Hematopoietic multipotent progenitor cell treated with erythropoietin and hydrocortisone succinate and interleukin-3 and kit ligand, for 15 days (in vitro differentiated cells): ENCODE data around the gene RPL7A.
A peak's percentile ranks its signal among the peaks of the same experiment; 100 is the strongest.
"Not testable (repeated sequence)": the region's sequence is repeated elsewhere in the genome, so short reads cannot be mapped to it uniquely, and the experiment has no call there.

Experiments
- DNase-seq: peaks from one replicate; pipeline ENCODE4 v3.0.0-alpha.2; 2015; ENCODE audit warnings: low spot score

RPL7A gene

DNA sequence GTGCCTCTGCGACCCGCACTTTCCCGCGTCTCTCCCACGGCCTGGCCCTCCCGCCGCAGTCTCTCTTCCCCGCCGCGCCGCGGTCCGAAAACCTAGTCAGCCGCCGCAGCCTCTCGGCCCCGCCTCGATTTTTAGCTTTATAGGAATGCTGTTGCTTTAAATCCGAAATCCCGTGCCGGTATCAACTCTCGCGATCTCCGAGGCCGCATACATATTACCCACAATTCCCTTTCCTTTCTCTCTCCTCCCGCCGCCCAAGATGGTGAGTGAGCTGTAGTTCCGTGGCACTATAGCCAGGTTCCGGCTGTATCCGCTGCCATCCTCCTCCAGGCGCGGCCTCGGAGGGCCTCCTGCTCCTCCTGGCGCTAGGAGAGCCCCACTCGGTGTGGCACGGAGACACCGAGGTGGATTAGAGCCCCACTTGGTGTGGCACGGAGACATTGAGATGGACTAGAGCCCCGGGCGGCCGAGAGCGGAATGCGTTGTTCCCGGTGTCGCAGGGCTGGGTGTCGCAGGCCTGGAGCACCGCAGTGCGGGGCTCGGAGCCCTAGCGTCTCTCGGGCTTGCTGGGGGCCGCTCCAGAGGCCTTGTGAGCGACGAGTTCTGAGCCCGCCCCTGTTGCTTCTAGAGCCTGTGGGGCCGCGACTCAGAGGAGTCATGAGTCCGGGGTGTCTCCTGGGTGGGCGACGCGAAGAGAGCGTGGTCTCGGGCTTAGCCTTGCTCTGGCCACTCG lies at the start of gene RPL7A, which contains the start of gene MED22:
TSS of gene RPL7A (plus strand) at position 234 of the 733 bp plus-strand sequence. CDS start at position 260, 26 bp downstream.
TSS of gene MED22 (minus strand) at position 147 of the 733 bp plus-strand sequence. CDS start 1,469 bp downstream, outside the sequence.
- DNase-seq, result peak; percentile 96

DNA sequence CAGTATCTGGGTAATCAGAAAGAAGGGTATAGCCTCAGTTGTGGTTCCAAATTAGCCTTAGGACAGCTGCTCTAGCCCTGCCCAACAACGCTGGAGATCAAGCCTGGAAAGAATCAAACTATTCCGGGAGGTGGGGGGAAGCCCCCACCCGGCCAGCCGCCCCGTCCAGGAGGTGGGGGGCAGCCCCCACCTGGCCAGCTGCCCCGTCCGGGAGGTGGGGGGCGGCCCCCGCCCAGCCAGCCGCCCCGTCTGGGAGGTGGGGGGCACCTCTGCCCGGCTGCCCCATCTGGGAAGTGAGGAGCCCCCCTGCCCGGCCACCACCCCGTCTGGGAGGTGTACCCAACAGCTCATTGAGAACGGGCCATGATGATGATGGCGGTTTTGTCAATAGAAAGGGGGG lies 48.0 kb upstream of the RPL7A start:
- not testable (repeated sequence) for DNase-seq

DNA sequence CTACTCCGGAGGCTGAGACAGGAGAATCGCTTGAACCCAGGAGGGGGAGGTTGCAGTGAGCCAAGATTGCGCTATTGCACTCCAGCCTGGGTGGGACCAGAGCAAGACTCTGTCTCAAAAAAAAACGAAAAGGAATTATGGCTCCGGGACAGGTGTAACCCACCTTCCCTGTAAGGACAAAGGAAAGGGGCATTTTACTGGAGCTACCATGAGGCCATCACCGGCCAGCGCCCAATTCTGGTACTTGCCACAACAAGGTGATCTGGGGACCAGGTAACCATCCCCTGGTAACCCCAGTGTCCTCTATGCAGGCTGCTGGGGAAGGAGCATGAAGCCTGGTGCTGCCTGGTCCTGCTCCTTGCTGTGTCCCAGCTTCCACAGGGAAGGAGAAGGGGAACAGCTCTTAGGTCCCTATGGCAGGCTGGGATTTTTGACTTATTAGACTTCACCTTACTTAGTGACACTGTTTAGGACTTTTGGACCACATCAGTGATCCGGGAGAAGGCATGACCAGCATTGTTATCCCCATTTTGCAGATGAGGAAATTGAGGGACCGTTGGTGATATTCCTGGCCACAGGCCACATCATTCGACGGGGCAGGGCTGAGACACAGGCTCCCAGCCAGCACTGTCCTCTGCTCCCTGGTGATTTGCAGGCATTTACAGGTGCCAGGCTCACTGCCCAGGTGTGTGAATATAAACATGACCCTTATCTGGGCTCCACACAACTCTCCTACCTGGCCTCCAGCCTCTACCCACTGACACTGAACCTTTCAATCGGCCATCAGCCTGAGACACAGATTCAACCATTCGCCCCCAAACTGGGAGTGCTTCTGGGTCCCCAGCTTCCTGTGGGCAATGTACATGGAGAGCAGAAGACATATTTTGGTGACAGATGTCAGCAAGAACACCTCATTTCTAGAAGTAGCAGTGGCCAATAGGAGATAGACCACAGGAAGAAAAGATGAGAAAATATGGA lies 46.5 kb upstream of the RPL7A start:
- DNase-seq, result no peak

DNA sequence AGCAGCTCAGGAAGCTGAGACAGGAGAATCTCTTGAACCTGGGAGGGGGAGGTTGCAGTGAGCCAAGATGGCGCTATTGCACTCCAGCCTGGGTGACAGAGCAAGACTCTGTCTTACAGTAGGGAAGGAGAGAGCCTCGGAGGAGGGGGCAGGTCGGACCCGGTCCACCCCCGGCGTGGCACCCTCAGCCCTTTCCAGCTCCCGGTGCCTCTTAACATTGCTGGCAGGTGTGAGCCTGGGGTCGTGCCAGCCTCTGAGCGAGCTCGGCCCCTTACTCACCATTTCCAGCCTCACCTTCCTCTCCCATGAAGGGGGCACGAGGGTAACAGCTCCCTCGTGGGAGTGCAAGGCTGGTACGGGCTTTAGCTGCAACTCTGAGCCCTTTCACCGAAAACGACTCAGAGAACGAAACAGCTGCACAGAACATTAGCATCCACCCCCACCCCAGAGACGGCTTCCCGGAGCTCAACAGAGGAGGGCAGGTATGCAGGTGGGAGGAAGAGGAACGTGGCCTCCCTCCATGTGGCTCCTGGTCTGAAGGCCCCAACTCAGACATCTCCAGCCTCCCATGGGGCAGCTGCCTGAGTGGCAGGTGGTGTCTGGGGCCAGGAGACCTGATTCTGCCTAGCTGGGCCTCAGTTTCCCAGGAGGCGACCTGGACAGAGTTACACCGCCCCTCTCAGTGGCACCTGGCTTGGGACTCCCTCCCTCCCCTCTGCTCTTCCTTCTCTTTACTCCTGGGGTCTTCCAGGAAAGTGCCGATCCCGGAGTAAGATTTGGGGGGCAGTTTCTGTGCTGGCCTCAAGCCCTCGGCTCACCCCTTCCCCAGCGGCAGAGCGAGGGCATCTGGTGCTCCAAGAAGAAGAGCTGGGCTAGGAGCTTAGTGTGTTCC lies 44.5 kb upstream of the RPL7A start:
- no peak for DNase-seq

DNA sequence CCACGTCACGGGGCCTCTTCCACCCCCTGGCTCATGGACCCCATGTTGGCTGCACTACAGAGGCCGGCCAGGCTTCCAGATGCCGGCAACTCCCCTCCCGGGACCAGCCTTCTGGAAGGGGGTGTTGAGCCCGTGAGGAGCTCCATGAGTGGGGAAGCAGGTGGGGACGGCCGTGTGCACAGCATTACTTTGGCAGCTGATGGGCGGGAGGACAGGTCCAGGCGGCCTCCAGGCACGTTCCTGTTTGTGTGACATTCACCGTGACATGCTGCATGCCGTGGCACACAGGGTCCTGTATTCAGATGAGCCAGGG lies 43.9 kb upstream of the RPL7A start:
- no peak for DNase-seq

DNA sequence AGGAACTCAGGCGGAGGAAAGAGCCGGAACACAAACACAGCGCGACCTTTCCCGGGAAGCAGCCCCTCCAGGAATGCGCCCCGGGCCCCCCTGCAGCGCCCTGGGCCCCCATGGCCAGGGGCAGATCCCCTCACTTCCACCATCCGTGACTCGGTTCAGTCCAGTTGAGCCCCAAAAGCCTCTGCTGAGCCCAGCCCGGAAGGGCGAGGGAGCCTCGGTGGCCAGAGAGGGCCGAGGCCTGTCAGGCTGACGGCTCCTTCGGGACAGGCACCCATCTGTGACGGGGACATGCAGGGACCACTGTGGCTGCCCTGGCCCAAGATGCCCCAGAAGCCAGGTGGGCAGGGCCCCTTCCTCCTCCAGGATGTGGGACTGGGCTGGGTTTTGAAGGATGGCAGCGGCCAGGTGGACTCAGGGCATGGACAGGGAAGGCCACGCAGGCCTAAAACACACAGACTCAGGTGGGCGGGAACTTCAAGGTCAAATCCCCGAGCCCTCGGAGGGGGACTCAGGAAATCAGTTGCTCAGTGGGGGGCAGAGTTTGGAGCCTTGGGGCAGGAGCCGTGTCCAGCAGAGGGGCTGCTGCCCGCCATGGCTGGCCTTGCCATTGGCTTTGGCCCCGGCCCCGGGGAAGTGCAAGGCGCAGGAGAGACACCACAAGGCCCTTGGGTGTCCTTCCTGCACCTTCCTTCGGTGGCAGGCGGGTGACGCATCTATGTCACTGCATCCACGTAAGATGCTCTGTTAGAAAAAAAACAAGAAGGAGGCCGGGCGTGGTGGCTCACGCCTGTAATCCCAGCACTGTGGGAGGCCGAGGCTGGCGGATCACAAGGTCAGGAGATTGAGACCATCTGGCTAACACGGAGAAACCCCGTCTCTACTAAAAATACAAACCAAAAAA lies 43.3 kb upstream of the RPL7A start:
- no peak for DNase-seq

DNA sequence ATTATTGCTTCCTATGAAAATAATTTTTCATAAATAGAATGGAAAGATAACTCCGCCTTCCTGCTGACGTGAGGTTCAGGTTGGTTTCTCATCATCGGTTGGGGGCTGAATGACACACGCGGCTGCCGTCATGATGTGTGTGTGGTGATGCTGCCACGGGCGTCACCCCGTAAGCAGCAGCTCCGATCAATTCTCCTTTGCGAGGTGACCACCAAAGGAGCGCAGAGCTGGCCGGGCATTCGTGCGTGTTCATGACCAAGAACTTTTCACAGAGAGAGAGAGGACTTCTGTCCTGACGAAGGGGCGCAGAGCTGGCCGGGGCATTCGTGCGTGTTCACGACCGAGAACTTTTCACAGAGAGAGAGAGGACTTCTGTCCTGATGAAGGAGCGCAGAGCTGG lies 42.3 kb upstream of the RPL7A start:
- DNase-seq, result no peak

DNA sequence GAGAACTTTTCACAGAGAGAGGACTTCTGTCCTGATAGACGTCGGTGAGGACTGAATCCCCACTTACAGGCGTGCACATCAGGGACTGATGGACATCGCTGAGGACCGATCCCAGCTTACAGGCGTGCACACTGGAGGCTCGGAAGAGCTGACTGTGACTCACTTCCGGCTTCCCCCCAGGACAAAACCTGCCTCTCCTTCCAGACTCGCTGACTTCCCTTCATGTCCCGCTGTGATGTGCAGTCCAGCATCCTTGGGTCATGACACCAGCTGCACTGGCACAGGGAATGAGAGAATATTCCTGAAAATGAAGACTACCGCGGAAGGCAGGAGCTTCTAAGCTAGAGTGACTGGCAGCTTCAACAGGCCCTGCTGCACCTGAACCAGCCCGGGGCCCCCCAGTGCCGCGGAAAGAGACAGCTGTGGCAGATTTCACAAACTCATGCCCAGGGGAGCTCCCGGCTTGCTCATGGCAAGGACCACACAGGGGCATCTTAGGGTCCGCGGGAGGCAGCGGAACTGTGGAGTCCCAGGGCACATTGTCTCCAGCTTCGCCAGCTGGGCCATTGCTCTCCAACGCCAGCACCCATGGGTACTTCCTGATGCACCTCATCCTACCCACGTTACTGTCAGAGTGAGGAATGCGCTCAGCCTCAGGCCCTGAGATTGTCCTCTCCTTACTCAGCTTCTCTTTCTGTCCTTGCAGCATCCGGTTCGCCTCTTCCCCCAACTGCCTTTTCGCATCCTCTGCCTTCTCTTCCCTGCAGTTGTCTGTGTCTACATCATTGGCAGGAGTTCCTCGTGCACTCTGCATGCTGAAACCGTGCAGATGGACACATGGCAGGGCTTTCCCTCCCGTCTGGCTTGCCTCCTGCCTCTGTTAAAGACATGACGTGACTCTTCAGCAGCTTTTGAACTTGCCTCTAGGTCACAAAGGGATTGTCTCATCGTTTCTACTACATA lies 41.5 kb upstream of the RPL7A start:
- no peak for DNase-seq

DNA sequence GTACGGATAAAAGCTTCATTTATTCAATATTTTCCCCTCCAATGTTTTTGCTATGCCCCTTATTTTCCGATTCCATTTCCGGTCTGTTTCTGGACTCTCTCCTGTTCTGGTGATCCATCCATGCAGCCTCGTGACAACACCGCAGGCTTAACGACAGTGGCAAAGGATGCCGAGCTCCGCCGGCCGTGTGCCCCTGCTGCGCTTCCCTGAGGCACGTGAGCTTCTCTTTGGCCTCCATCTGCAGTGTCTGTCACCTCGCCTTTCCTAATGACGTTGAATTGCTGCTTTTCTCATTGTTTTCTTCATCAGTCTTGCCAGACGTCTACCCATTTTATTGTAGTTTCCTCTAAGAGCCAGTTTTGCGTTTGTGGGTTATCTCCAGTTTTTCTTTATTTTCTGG lies 40.7 kb upstream of the RPL7A start:
- DNase-seq, result no peak

DNA sequence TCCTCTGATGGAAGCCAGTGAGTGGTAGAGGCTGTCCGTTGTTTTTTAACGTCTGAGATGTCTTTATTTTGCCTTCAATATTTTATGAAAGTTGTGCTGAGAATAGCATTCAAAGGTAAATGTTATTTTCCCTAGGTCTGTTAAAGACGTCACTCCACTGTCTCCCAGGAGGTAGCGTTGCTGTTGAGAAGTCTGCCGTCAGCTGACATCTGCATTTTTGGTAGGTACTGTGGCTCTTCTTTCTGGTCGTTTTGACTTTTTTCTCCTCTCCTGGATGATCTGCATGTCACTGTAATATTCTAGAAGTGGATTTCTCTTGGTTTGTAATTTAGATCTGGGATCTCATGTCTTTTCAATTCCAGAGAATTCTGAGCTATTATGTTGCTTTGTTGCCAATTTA lies 38.4 kb upstream of the RPL7A start:
- no peak for DNase-seq

DNA sequence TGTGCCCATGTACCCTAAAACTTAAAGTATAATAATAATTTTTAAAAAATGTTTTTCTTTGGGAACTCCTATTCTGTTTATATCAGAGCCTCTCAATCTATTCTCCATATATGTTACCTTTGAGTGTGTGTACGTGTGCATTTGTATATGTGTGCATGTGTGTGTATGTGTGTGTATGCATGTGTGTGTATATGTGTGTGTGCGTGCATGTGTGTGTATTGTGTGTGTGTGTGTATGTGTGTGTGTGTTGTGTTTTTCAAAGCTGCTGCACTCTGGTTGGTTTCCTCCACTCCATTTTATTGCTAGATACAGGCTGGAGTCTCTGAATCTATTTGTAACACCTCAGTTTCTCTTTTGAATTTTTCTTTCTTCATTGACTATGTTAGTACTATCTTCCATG lies 32.0 kb upstream of the RPL7A start:
- DNase-seq, result no peak

DNA sequence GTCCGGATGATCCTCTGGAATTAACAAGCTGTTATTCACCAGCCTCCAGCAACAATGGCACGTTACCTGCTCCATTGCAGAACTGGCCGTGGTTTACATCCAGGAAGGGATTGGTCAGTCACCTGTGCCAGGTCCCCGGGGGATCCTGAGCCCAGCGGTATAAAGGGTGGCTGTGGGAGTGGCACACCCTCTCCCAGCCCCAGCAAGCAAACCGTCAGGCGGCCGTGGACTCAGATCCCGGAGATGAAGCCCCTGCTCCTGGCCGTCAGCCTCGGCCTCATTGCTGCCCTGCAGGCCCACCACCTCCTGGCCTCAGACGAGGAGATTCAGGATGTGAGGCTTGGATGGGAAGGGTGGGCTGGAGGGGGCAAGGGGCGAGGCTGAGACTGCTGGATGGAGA lies 30.5 kb upstream of the RPL7A start:
- not testable (repeated sequence) for DNase-seq

DNA sequence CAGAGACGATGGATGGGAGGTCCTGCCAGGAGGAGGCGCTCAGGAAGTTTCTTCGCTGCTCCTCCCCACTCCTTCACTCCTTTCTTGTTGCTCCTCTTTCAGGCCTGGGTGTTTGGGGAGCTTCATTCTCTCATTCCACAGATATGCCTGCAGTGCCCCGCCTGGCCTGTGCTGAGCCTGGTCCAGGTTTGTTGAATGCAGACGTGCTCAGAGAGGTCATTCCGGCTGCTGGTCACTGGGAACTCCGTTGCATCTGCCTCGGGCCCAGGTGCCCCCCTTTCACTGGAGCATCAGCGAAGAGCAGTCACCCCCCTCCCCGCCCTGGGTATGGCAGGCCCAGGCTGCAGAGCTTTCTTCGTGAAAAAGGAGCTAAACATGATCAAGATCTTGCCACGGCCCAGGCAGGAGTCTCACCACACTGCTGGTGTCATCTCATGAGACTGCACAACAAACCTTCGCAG lies 27.6 kb upstream of the RPL7A start:
- no peak for DNase-seq

DNA sequence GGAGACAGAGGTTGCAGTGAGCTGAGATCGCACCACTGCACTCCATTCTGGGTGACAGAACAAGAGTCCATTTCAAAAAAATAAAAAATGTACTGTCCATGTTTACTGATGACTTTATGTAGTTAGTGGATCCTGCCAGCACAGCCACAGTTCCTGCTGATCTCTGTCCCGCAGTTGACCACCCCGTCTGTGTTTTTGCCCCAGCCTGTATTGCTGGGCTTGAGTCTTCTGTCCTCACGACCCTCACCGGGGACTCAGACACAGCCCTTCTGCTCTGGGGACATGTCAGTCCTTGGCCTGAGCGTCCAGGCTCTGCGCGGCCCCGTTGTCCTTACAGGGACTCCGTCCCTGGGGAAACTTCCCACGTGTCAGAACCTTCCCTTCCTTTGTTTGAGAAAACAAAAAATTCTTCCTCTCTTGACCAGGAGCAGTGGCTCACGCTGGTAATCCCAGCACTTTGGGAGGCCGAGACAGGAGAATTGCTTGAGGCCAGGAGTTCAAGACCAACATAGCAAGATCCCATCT lies 26.5 kb upstream of the RPL7A start:
- no peak for DNase-seq

DNA sequence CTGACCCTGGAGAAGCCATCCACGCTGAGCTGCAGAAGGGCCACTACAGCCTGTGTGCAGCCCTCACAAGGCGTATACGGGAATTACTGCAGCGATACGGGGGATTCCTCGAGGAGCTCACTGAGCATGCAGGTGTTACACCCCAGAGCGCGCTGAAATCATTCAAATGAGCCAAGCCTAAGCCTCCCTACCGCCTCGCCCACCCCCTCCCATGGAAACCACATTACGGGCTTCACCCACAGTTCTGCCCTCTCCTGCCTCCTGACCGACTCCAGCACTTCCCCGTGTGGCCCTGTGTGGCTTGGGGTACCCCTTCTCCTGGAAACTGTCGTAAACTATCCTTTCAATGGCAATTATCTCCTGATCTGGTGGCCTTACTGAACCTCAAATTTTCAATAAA lies 25.3 kb upstream of the RPL7A start:
- no peak for DNase-seq

DNA sequence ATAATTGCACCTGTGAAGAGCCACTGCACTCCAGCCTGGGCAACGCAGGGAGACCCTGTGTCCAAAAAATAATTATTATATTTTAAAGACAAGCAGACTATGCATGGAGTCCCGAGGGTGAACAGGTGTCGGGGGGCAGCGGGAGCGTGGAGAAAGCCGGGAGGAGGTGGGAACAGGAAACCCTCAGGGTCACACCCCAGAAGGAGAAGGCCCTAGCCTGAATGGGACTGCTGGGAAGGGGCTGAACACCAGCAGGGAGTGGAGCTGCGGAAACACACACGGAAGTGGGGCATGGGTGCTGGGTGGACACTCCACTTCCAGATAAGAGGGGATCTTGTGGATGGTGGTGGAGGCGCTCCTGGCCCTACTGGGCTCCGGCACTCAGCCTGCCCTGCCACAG lies 24.8 kb upstream of the RPL7A start:
- DNase-seq, result no peak

DNA sequence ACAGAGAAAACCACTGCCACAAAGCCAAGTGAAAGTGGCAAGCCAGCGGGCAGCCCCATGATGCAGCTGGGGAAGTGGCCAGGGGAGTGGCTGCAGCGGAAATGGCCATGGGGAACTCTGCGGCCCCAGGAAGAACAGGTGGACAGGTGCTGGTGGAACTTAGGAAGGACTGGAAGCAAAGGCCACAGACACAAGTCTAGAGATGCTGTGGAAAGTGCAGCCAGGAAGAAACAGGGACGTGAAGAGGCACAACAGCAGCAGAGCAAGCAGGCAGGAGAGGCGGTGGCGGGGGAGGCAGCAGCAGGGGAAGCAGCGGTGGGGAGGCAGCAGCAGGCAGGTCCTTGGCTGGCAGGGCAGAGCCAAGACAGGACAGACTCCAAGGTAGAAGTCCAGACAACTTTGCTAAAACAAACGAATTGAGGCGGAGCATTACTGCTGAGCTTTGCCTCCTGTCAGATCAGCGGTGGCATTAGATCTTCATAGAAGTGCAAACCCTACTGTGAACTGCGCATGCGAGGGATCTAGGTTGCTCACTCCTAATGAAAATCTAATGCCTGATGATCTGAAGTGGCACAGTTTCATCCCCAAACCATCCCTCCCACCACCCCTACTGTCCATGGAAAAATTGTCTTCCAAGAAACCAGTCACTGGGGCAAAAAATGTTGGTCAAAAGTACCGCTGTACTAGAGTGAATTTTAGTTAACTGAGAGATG lies 23.9 kb upstream of the RPL7A start:
- DNase-seq, result no peak

DNA sequence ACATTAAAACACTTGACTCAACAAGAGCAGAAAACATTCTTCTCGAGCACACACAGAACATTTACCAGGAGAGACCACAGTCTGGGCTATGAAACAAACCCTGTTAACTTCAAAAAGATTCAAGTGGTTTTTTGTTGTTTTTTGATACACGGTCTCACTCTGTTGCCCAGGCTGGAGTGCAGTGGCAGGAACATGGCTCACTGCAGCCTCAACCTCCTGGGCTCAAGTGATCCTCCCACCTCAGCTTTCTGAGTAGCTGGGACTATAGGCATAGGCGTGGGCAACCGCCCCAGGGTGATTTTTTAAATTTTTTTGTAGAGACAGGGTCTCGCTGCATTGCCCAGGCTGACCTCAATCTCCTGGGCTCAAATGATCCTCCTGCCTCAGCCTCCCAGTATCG lies 21.0 kb upstream of the RPL7A start:
- not testable (repeated sequence) for DNase-seq
